T-helper 2 cell treated with Interferon-gamma antibody and Interleukin-4, amounts not matched to agents 100 ng/mL and 5 ng/mL, for 36 hours (primary cell): ENCODE results near the gene NABP2. TPM values are rescaled to one million over a fixed set of nuclear protein-coding genes. Genes with fewer than 3 reads are reported as not detected.
"Not testable (repeated sequence)": the region's sequence is repeated elsewhere in the genome, so short reads cannot be mapped to it uniquely, and the experiment has no call there.

Experiments used
- intact Hi-C: fragments of 100-400 bp; cut with micrococcal nuclease; formaldehyde crosslinking; loops from one replicate; pipeline ENCODE4 v1.15.1; 2023
- total RNA-seq: library from RNA; stranded (reverse); gene quantifications from 2 replicates; pipeline ENCODE4 v1.2.3, GENCODE V29; 2022

Gene NABP2
- total RNA-seq, 1 donor from 2014 or later: 67.9 TPM

DNA sequence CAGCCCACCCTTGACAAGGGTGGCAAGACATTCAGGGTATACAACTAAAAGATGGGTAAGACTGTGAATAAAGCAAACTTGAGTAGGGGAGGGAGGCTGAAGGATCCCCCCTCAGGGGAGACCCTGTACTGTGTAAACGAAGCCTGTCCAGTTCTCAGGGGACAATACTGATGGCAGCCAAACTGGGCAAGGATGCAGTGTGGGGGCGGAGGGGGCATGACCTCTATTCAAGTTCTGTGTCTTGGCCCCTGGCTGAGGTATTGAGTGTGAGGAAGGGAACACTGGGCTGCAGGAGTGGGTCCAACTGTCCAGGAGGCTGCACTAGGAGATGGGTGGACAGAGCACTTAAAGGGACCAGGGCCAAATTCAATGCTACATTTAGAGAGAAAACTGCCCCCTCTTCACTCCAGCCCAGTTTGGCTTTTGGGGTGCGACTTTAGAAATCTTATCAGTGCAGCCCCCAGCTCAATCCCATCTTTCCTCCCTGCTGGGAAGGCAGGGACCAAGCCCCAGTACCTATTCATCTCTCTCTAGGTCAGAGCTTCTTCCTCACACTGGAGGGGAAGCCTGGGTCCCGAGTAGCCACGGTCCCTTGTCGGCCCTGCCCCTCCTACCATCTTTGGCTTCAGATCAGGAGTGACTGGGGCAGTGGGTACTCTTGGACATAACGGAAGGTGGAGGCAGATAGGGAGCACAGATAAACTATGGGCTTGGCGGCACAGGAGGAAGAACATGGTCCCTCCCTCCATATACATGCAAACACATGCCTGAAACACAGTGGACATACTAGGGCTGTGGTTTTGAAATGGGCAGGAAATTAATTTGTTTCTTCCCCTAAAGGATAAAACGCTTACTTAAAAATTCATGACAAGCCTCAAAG is 17.5 kb downstream of the NABP2 start:
- intact Hi-C loops: no loop called here

DNA sequence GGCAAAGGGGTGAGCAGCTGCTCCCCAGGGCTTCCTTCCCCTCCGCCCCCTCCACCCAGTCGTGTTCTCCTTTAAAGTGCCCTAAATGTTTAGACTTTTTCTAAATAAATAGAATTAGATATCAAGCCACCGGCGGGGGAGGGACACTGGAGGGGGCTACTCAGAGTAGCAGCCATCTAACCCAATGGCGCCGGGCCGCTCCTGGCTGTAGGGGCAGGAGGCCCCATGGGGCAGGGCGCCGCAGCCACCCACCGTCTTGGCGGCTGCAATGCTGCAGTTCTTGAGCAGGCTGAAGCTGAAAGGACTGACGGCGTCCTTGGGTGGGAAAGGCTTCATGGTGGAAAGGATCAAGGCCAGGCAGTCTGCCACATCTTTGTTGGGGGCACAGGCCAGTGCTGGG is 18.8 kb downstream of the NABP2 start:
- intact Hi-C loops: no loop called here

DNA sequence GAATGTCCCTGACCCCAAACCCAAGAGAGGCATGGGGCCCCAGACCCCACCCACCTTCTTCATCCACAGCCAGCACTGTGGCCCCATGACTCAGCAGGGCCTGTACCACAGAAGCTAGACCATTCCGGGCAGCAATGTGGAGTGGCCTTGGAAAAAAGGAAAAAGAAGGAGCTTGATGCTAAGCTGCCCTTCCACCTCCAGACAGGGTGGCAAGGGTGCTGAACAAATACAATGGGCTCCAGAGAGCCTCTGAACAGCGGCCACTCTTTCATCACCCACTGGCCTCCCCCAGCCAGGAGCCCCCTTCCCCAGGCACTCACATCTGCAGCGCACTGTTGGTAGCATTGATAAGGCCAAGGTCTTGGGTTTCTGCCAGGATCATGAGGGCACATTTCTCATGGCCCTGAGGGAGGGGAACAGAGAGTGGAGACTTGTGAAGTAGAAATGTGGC is 19.6 kb downstream of the NABP2 start:
- intact Hi-C loops: no loop called here

DNA sequence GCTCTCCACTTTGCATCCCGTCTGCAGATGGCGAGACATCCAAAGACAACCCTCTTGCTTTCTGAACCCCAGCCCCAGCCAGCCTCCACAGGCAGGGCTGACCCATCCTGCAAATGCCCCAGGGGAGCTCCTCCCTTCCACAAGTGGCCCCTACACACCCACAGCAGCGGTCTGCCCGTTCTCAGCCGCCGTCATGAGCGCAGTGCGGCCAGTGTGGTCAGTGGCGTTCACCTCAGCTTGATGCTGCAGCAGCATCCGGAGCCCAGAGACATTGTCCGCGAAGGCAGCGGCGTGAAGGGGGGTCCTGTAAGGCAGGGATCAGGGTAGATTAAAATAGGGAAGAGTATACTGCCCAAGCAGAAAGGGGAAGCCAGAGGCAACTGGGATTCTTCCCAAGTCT is 20.4 kb downstream of the NABP2 start:
- intact Hi-C loops: no loop called here

DNA sequence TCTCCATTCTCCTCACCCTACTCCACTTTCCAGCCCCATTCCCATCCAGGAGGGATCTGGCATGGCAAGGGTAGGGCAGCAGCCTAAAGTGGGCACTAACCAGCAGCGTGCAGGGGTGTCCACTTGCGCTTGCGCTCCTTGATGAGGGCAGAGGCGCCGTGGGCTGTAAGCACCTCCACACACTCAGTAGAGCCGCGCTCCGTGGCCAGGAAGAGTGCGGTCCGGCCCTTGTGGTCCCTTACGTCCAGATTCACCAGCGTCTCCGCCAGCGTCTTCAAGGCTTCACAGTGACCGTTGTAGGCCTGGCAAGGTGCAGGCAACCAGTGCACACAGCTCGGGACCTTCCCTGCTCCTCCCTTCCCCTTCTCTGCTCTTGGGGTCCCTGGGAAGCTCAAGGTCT is 23.8 kb downstream of the NABP2 start:
- intact Hi-C loops: no loop called here

DNA sequence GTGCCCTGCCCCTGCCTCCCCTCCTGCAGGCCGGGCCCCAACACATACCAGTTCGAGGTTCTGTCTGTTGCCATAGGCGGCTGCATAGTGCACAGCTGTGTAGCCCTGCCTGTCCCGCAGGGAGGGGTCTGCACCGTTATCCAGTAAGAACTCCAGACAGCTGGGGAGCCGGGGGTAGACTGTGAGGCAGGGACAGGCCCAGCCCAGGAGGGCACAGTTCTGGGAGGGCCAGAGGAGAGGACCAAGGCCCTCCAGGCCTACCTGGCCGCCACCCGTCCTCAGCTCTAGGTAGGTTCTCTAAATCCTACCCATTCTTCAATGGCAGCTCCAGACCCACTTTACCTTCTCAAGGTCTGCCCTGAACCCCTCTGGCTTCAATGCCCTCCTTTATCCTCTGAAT is 24.6 kb downstream of the NABP2 start:
- intact Hi-C loops: no loop called here

DNA sequence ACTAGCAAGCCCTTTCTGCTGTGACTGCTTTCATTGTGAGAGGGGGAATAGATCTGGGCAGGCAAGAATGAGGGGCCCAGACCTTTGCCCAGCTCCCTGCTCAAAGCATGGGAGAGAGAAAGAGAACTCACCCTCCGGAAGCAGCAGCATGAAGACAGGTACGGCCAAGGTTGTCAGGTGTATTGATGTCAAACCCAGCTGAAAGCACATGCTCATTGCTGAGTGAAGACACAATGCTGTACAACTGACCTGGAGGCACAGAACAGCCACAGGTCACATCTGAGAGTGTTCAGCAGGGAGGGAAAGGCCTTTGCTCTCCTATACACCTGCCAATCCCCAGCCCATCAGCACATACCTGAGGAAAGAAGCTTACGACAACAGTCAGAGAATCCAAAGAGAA is 28.5 kb downstream of the NABP2 start:
- intact Hi-C loops: no loop called here

DNA sequence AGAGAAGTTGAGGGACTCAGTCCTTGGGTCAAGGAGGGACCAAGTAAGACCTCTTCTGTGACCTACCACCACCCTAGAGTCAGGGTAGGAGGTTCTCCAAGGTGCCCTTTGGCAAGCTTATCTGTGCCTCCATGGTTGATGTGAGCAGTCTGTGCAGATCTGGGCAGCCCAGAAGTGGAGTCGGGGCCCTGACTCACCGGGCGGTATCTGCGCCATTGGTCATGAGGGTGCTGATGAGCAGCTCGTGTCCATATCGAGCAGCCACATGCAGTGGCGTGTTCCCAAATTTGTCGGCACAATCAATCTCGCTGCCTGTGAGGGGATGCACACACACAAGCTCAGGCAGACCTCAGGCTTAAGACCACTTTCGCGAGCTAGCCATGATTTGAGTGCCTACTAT is 28.9 kb downstream of the NABP2 start:
- intact Hi-C loops: no loop called here

DNA sequence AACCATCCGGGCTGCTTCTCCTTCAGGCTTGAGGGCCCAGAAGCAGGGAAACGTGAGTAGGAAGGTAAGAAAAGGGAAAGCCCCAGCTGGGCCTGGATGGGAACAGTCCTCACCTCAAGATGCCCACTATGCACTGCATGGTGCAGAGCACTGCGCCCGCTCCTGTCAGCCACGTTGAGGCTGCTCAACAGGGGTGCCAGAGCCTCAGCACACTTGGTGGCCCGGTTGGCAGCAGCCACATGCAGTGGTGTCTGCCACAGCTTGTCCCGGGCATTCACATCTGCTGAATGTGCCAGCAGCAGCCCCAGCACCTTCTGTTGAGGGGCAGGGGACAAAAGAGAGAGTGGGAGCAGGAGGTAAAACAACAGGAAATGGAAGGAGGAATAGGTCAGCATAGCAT is 31.5 kb downstream of the NABP2 start:
- intact Hi-C loops: no loop called here

DNA sequence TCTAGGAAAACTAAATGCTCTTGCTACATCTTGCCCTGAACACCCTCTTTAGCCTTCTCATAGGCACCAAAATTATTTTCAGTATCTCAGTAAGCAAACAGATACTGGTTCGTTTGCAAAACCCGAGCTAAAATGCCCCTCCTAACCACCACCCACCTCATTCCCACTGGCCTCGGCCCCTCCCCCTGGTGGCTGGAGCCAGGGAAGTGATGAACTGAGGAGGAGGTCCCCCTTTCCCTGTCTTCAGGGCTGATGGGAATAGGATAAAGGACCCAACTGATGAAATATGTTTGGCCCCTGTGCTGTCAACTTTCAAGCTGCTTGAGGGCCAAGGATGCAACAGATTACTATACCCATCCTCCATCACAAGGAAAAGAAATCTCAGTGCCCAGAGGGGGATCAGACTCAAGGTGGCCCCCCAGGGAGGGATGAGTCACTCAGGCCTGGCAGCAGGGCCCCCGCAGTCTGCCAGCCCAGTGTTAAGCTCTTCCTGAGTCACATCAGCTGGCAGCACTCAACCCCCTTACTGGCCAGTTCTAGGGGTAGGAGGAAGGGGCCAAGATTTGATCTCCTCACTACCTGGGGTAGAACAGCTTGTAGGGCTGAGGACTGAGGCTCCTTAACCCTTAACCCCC is 32.3 kb downstream of the NABP2 start:
- intact Hi-C loops: no loop called here

DNA sequence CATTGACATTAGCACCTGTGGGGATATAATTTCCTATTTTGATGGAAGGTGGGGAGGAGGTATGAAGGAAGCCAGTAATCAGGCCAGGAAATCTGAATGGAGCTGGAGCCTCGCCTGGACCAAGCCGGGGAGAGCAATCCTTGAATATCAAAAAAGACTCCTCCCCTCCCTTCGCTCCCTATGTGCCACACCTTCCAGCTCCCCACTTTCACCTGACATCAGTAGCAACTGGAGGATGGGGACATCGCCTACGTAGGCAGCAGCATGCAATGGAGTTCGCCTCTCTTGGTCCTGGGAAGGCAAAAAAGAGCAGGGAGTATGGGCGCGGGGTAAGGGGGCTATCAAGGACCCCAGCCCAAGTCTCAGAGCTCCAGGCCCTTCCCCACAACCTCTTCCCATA is 32.9 kb downstream of the NABP2 start:
- intact Hi-C loops: no loop called here

DNA sequence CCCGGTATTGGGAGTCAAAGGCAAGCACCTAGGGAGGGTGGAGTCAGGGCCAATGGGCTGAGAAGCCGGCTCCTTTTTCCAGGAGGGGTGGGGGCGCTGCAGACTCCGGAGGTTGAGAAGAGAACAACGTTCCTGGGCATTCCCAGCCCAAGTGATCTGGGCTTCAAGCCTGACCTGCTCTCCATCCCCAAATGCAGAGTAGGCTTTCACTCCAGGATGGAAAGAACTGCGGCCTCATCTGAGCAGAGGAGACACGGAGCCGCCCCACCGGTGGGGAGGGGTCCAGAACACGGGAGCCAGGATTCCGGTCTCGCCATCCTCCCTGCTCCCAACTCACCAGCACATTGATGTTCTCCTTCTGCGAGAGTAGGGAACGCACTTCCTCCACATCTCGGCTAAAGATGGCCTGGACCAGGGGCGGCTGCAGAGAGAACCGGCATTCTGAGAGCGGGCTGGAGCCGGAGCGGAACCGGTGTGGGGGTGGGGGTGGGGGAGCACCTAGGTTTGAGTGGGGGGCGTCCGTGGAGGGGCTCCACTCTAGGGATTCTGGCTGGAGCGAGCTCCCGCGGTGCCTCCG is 33.4 kb downstream of the NABP2 start:
- intact Hi-C loops: loop anchor here (1.0 to 2.0 kb wide), 5 partner anchors 9 to 207 kb away; partner anchors contain the start of genes COQ10A and ZC3H10

DNA sequence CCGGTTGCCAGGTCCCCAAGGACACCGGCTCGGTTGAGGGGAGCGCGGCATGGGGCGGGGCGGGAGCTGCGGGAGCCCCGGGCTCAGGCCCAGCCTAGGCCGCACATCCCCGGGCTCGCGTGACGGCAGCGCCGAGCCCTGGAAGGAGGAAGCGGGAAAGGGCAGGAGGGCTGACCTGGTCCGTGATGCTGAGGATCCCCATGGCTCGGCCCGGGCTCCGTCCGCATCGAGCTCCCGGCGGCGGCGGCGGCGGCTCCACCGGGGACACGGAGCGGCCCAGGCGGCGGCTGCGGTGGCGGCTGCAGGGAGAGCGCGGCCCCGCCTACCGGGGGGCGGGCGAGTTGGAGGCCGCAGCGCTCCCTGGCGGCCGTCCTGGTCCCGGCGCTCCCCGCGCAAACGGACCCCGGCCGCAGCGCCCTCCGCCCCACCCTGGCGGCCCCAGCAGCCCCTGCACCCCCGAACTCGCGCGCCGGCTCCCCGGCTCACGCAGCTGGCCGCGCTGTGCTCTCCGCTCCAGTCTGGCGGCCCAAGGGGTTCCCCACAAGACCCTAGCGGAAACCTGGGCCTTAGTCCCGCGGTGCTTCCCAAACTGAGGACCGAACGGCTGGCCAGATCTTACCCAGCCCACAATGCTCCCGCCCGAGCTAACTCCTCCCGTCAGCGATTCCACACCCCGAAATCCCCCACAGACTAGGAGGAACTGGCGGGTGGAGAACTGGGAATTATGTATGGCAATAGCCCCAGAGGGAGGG is 34.1 kb downstream of the NABP2 start, which contains the start of gene ANKRD52:
TSS of gene ANKRD52 (minus strand) at position 317 of the 752 bp plus-strand sequence. CDS start at position 202, 115 bp downstream.
- intact Hi-C loops: loop anchor here (1.0 to 2.0 kb wide), 5 partner anchors 8 to 206 kb away; partner anchors contain the start of genes COQ10A and ZC3H10

DNA sequence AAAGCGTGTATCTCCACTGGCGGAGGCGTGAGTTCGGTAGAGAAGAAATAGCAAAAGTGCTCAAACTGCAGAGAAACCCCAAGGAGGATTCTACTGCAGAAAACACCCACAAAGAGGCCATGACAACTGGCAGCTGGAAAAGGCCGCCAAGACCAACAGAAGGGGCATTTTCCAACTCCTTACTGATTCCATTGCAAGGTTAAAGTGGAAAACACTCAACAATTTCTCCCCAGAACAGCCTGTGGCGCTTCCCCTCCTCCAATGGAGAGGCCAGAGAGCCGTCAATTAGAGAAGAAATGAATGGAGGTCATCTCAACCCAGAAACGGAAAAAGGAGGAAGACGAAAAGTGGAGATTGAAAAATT is 34.7 kb downstream of the NABP2 start:
- intact Hi-C loops: loop anchor here (1.0 to 2.0 kb wide), 5 partner anchors 7 to 205 kb away; partner anchors contain the start of genes COQ10A and ZC3H10

DNA sequence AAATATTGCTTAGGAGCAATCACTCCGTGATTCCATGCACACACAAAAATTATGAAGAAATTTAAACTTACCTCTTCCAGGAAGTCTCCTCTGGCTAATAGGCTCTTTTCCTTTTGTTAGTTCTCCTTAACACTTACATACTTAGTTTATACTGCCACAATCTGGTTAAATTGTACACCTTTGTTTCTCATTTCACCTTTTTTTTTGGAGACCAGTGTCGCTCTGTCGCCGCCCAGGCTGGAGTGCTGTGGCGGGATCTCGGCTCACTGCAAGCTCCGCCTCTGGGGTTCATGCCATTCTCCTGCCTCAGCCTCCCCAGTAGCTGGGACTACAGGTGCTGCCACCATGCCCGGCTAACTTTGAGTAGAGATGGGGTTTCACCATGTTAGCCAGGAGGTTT is 36.2 kb downstream of the NABP2 start:
- intact Hi-C loops: no loop called here

DNA sequence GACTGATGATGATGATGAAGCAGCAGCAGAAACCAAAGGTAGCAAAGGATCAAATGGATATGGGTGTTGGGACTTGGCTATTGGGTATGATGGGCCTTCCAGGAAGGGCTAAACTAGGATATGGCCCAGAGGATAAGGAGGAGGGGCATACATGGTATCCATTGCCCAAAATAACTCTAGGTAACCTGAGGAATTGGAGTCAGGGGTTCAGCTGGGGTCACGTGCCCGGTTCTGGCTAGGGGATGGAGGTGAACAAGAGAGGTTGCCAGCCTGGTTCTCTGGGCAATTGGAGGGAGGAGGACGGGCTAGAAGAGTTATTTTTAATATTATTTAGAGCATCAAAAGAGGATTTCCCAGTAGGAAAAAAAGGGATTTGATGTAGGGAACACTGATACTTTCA is 36.8 kb downstream of the NABP2 start:
- intact Hi-C loops: no loop called here

DNA sequence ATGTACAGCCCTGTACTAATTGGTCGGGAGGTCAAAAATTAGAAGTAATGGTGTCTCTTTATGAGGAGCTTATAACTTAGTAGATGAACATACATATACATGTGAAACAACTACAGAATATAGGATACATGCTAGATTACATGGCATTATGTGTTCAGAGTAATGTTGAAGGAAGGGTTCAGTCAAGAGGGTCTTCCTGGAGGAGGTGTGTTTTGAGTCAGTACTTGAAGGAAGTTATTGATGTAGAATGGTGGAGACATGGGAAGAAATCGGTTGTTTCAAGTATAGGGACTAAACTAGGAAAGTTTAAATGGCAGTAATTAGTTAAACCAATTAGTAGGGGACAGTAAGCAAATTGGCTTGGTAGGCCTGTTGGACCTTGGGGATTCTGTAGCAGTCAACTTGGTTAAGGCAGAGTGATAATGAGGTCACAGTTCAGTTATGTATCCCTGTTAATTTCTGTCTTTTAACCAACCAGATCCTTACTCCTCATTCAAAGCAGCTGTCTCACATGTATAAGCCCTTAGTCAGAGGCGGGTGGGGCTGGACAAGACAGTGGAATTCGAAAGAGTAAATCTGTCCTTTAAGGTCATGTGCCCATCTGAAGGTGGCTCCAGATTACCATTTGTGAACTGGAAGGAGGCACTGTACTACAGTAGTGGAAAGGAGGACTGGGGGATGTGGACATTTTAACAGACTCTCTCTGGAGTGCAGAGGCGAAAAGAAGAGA is 37.5 kb downstream of the NABP2 start:
- intact Hi-C loops: no loop called here

DNA sequence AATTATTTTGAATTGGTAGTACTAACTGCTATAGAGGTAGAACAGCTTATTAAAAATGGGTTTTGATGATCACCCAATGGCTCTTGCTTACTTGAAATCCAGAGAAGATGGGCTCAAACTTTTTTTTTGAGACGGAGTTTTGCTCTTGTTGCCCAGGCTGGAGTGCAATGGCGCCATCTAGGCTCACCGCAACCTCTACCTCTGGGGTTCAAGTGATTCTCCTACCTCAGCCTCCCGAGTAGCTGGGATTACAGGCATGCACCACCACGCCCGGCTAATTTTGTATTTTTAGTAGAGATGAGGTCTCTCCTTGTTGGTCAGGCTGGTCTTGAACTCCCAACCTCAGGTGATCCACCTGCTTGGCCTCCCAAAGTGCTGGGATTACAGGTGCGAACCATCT is 38.8 kb downstream of the NABP2 start:
- intact Hi-C loops: not testable (repeated sequence)

DNA sequence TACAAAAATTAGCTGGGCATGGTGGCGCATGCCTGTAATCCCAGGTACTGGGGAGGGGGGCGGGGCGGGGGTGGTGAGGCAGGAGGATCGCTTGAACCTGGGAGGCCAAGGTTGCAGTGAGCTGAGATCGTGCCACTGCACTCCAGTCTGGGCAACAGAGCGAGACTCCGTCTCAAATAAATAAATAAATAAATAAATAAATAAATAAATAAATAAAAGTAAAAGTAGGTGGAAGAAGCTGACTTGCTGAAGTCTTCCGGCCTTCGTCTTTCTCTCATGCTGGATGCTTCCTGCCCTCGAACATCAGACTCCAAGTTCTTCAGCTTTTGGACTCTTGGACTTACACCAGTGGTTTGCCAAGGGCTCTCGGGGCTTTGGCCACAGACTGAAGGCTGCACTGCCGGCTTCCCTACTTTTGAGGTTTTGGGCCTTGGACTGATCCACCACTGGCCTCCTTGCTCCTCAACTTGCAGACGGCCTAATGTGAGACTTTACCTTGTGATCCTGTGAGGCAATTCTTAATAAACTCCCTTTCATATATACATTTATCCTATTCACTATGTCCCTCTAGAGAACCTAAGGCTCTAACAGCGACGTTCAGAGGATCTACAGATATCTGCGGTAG is 42.0 kb downstream of the NABP2 start:
- intact Hi-C loops: loop anchor here (1.0 to 5.0 kb wide), 6 partner anchors 8 to 147 kb away; partner anchors contain the start of genes ANKRD52, CNPY2, ESYT1 and ZC3H10
